HPDE6-E6E7 (cell line): ENCODE data around the gene OR2A1.
"Not testable (repeated sequence)": the region's sequence is repeated elsewhere in the genome, so short reads cannot be mapped to it uniquely, and the experiment has no call there.

Source experiments
- DNase-seq: peaks from one replicate; pipeline ENCODE4 v3.0.0; 2011; ENCODE audit warnings: missing footprints; ENCODE audit errors: extremely low spot score

Gene OR2A1, protein sequence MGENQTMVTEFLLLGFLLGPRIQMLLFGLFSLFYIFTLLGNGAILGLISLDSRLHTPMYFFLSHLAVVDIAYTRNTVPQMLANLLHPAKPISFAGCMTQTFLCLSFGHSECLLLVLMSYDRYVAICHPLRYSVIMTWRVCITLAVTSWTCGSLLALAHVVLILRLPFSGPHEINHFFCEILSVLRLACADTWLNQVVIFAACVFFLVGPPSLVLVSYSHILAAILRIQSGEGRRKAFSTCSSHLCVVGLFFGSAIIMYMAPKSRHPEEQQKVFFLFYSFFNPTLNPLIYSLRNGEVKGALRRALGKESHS

DNA sequence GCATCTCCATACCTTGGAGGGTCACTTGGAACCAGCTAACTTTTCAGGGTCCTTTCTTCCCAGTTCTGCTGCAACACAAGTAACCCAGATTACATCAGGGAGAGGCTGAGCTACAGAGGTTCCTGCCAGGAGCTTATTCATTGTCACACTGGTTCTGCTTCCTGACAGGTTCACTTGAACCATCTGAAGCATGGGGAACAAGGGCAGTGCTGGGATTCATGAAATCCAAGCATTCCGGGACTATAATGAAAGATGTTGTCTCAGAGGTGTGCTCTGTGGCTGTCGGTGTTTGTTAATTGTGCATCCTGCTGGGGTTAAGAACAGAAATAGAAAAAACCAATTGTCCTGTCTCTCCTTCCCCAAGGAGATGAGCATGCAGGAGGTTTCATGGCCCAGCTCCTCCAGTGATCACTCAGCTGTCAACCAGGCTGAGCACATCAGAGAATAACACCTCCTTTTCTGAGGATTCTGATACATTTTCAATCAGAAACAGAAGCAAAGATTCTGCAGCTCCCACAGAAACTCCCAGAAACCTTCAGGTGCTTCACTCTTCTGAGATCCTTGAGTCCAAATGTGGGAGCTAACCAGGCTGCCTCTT is at the start of gene OR2A1:
OR2A1 (plus strand) TSS at position 548 of the 598 bp plus-strand sequence. CDS start 5,706 bp downstream, outside the sequence.
- not testable (repeated sequence) for DNase-seq

DNA sequence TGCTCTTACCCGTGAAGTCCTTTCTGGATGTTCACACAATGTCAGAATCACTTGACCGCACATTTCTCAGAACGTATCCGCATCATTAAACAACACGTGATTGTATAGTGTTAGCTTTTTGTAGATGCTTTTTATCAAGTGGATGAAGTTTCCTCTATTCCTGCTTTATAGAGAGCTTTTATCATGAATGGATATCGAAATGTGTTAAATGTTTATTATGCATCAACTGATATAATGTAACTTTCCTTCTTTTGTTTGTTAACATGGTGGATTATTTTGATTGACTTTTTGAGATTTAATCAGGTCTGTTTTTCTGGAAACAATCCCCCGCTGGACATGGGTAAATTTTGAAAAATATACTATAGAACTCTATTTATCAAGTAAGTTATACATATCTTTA is 47.5 kb upstream of the OR2A1 start, which contains the start of gene OR2A7:
OR2A7 (minus strand) TSS at position 101 of the 400 bp plus-strand sequence. CDS start 5,164 bp downstream, outside the sequence.
- not testable (repeated sequence) for DNase-seq

DNA sequence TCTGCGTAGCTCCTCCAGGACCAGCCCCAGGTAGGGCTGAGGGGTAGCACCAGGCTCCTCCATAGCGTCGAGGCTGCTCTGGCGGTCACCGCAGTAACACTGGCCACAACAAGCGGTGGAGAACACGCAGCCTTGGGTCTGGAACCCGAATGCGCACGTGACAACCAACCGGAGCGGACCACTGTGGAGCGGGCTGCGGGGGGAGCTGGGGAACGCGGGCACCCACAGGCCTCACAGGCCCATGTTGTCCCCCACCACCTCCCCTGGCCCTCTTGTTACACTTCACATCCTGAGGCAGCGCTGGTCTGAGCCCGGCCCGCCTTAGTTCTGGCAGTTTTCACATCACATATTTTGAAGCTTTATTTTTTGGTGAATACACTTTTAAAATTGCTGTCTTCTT is 43.0 kb upstream of the OR2A1 start, which contains the start of gene CTAGE8:
CTAGE8 (minus strand) TSS at position 101 of the 400 bp plus-strand sequence; CDS start at position 63, 38 bp downstream.
- not testable (repeated sequence) for DNase-seq

DNA sequence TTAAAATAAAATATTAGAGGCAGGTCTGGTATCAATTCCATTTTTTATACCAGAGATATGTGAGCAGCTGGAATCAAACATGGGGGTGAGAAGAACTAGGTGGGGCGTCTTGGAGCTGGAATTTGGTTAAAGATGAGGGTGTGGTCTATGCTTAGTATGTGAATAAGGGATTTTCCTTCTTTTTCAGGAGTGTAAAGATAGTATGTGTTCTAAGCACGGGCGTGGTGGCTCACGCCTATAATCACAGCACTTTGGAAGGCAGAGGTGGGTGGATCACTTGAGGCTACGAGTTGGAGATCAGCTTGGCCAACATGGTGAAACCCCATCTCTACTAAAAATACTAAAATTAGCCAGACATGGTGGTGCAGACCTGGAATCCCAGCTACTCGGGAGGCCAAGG is 36.9 kb upstream of the OR2A1 start:
- DNase-seq = not testable (repeated sequence)

DNA sequence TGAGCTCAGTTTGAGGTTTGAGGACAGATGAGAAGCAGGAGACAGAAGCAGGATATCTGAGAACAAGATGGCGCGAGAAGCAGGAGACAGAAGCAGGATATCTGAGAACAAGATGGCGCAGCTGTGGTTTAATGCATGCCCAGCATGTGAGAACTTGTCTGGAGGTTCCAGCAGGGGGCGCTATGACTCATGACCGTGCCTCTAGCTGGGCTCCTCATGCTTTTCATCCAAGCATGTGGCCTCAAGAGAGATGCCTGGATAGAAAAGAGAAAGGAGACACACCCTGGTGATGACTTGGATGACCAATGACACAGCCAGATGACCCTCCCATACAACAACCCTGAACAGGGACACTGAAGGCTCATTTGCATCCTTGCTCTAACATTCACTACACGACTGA is 32.2 kb upstream of the OR2A1 start:
- DNase-seq = not testable (repeated sequence)

DNA sequence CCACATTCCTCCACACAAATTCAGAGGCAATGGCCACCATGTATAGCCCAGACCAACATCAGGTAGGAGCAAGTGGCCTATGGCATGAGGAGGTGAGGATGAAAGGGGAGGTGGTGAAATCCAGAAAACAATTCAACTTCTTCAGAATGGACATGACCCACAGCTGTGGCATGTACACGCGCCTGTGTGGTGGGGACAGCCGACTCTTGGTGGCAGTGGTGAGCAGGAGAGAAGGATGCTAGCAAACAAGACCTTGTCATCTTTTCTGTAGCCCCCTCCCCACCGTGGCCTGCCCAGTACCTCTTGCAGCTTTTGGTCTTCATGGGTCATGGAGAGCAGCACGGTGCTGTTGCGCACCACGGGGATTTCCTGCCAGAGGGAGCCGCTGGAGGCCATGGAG is 30.2 kb upstream of the OR2A1 start:
- not testable (repeated sequence) for DNase-seq

DNA sequence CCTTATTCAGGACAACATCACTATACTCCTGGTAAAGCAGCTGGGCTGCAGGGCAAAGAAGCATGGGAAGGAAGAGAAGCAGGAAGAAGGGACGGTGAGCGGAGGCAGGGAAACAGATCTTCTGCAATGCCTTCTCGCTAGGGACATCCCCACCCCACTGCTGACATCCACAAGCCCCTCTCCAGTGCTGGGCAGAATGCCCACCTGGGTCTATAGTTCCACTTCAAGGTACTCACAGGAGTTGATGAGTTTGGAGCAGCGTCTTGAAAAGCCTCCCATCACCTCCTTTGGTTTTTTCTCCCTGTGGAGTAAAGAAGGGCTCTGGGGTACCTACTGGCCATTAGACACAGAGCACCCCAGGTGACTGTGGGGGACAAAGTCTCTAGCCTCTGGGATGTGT is 29.7 kb upstream of the OR2A1 start:
- DNase-seq = not testable (repeated sequence)

DNA sequence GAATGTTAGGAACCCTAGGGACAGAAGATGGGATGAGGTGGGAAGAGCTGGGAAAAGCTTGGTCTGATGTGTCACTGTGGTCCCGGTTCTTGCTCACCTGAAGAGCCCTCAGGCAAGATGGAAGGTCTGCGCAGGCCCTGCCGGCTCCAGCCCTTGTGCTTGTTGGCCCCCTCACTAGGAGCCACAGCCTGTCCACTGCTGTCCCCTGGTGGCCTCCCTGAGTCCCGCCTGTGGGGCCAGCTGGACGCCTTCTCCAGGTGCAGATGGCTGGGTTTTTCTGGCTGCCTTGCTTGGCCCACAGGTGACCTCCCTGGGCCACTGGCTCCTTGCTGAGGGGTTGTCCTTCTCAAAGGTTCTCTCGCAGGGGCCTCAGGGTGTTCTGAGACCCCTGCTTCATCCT is 28.5 kb upstream of the OR2A1 start:
- not testable (repeated sequence) for DNase-seq

DNA sequence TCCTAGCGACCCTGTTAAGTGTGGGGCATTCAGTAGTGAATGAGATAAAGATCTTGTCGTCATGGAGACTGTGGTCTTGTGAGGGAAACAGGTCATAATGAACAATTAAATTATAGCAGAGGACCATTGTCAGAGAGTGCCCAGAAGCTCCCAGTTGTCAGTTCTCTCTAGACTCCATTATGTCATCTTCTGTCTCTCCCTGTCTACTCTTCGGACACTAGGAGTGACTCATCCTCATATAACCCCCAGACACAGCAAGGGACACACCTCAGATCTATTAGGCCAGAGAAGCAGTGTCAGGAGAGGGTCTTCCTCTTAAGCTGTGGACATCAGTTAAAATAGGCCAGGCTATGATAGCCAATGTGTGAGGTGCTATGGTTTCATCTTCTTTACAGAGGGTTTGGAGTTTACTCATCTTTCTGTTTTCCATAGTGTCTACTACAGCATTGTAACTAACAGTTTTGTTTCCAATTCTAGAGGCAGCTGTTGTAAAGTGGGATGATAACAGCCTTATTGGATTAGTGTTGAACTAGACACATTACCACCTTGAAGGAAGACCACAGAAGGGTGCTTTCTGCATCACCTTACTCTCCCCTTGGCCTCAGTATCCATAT is 24.9 kb upstream of the OR2A1 start:
- not testable (repeated sequence) for DNase-seq

DNA sequence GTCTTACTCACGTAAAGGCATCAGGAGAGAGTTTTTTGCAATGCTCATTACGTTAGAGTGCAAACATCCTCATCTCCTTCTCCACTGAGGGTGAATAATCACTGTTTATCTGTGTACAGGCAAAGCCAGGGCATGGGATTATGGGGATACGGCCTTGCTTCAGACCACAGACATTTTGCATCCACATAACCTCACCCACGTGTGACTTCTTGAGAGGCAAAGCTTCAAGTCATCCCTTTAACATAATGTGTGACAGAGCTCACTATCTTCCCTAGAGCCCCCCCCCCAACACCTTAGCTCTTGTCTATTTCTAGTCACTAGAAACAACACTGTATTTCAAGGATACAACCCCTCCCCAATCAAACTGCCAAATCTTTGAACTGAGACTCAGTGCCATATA is 20.6 kb upstream of the OR2A1 start:
- not testable (repeated sequence) for DNase-seq

DNA sequence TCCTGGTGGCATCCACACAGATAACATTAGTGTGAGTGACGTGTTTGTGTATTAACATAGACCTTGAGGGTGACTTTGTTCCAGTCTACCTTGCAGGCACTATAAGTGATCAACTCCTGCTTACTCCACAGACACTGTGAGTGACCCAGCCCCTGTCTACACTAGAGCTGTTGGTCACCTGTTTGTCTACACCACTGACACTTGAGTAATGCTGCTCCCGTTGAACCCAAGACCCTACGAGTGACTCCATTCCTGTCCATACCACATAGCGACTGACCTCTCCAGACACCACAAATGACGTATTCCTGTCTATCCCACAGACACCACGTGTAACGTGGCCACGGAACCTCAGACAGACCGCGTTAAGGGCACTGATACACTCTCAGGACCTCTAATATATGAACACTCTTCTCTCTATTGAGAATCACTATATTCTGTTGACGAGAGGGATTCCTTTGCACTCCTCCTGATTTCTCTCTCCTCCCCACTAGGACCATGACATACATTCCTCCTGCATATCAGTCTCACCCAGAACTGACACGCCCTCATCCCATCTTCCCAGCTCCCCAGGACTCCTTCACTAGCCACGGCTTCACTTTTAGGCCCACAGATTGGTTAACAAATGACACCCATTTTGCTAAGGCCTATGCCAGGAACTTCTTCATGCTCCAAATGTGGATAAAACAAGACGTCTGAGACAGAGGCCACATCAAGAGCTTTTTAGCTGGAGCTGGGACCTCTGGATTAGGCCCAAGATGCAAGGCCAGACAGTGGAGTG is 19.6 kb upstream of the OR2A1 start:
- not testable (repeated sequence) for DNase-seq

DNA sequence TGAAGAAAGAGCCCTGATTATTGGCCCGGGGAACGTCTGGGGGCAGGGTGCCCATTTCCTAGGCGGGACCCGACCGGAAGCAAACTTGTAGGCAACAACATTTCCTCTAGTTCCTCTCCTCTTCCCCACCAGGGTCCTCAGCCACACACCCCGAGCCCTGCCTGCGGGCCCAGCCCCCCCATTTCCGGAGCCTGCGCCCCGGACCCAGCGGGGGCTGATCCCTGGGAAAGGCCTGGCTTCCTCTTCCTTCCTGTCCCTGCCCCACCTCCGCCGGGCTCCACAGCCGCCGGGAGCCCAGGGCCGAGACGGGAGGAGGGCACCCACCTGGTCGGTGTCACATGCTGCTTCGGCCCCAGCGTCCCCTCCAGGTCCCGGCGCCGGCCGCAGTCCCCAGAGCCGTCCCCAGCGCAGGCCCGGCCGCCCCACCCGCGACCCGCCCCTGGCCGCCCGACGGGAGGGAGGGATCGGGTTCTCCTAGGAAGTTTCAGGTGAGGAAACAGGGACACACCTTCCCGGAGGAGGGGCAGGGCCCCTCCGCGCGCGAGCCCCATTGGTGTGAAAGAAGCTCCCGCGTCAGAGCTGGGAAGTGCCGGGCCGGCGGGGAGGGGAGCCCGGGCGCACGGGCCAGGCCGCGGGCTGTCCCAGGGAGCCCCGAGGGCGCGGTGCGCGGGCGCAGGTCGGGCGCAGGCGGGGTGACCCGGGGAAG is 18.3 kb upstream of the OR2A1 start:
- DNase-seq = not testable (repeated sequence)

DNA sequence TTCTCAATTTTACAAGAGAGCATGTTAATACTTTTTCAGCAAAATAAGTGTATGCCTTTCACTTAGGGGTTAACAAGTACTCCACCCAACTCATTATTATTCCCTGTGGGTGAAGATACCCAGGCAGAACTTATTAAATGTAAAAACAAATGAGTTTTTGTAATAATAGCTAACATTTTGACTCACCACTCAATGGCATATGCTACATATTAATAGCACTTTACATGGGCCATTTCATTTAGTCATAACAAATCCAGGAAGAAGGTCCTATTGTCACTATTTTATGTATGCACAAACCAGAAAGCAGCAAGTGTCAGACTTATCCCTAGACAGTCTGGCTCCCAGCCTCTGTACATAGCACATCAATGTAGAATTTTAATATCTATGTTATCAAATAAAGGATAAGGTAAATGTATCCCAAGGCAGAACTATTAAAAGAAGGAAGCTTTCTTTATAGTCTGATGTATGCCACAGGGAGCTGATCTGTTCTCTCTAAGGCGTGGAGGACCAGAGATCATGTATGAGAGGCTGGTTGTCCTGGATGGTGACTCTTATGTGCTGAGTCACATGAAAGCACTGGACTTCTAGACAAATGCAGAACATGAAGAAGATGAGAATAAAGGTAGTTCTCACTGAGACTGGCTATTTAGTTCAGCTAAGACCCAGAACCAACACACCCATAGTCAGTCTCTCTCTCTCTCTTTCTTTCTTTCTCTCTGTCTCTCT is 9.5 kb upstream of the OR2A1 start:
- not testable (repeated sequence) for DNase-seq

DNA sequence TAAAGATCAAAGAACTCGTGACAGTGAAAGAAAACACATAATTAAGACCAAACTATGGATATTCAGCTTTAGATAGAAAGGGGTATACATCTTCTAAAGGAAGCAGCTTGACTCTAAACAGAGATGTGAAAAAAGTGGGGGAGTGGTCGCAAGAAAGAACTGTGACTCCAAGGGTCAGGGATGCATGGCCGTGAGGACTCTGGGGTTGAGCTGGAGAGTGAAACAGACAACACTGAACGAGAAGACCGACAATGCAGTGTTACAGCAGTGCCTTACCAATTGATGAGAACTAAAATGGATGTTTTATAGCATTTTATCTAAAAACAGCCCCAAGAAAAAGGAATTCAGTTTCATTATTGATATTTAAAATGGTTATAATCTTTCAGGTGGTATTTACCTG is 8.6 kb upstream of the OR2A1 start:
- not testable (repeated sequence) for DNase-seq

DNA sequence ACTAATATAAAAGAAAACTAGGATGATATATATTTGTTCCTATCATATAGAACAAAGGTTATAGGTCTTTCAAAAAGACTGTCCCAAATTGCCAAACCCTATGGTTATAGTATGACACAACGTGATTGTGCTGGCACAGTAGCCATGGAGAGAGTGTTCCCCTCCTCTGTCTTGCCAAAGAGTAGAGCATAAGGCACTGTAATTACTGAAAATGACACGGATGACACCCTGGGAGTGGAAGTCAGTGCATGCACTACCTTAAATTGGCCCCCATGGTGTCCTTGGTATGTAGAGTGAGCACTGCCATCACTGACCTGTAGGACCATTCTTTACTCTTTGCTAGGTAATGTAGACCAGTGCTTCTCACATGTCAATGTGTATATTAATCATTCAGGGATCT is 7.1 kb upstream of the OR2A1 start:
- DNase-seq = not testable (repeated sequence)

DNA sequence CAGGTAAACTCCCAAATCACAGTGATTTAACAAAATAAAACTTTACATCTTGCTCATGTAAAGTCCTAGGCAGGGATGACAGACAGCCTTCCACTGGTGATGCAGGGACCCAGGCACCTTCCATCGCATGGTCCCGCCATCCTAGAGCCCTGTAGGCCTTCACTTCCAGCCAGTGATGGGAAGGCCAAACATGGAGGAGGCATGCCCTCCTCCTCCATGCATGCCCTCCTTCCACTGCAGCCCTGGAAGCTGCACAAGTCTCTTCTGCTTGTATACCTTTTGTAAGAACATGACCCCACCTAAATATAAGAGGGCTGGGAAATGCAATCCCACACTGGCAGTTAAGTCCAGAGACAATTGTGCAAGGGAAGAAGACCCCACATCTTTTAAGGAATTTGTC is 2.5 kb upstream of the OR2A1 start:
- not testable (repeated sequence) for DNase-seq

DNA sequence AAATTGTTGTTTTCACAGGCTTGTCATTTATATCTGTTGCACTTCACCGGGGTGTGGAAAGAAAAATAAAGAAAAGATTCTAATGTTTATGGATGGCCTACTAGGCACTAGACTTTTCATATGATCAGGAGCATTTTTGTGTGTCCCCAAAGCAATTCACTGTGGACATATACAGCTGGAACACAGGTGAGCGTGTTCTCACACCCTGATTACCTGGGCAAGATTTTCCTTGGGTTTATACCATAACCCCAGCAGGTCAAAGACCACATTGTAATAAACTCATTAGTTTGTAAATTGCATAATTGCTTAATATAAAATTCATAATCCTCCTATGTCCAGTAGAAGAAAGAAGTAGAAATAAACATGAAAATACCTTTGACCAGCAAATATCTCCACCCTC is 1.0 kb upstream of the OR2A1 start:
- not testable (repeated sequence) for DNase-seq

DNA sequence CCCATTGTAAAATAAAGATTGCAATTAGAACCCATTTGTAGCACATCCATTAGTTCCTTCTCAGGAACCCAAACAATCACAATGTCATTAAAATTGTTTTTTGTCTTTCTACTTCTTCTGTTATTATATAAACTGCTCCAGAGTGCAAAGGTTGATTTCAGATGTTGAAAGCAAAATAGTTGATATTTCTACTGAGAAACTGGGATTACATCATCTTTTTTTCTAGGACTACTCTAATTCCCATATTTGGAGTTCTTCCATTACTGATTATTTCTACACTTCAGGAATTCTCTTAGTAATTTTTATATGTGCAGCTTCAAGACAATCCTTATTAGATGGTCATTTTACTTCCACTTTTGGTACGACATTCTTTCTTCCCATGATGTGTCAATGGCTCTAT is 5.3 kb downstream of the OR2A1 start:
- DNase-seq = not testable (repeated sequence)

DNA sequence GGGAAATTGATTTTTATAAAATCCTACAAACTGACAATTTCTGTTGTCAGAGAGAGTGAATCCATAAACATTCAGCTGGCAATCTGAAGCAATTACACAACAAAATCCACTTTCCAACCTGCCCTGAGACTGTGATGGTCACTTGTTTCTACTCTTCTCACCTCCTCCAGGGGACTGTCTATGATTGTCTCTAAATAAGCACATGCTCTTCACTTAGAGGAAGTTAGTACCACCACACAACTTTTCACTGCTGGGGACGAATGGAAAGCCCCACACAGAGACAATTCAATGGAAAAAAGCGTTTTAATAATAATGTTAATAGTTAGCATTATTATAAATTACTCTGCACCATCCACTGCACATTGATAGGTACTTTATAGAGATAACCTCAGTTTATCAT is 7.3 kb downstream of the OR2A1 start:
- DNase-seq = not testable (repeated sequence)

DNA sequence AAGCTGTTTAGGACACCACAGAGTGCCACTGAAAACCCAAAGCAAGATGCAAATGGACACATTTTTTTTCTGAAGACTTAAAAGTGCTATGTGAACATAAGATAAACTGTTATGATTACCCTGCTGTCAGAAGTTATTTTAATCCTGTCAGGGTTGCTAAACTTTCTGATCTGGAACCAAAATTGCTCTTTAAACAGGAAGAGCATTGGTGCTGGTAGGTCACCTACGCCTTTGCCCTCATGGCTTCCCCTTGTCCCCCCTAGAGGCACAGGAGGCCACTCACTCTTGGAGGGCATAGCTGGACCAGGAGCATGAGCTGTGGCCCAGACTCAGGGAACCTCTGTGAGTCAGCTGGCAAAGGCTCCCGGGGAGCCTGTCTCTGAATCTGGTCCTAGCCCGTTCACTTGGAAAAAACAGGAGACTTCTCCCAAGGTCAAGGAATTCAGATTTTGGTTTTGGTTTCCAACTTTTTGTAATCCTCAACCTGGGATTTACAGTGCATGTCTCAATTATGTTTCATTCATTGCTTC is 9.5 kb downstream of the OR2A1 start:
- DNase-seq = not testable (repeated sequence)
